Posterior vena cava (tissue), 2 donors: ENCODE data around the gene ID3. TPM values are rescaled to one million over a fixed set of nuclear protein-coding genes. Genes with fewer than 3 reads are reported as not detected.

Source experiments
- DNase-seq: peaks from one replicate; pipeline ENCODE4 v3.0.0-alpha.2; 2020; ENCODE audit warnings: low spot score
- intact Hi-C, 2 donors: fragments of 100-400 bp; cut with DNase I; formaldehyde crosslinking; loops; one replicate each; pipeline versions ENCODE4 v1.14.1 to v1.14.2; 2022 to 2023
- total RNA-seq, 2 donors: library from RNA; stranded (reverse); fragmentation: NEBNext Ultra II Directional; extraction: Animal tissue kit (Norgen Biotek cat#: 25700); gene quantifications; one replicate each; pipeline ENCODE4 v1.2.1, GENCODE V29; 2021
- donor health status: DM: yes; HTN: yes; CAD: no.
- donor health status: DM: yes; HTN: yes; CAD: no.

Gene ID3
- total RNA-seq, 2 donors from 2014 or later, result 190 to 243 TPM

GRCh38 chr1:23570001-23570691, 10.8 kb upstream of the ID3 start:
- intact Hi-C loops, result no loop called here
- no peak for DNase-seq

- DNase-seq, result no peak
- intact Hi-C loops, result no loop called here
These were observed 9.5 kb upstream of the ID3 start for GRCh38 chr1:23568608-23569383.

GRCh38 chr1:23567996-23568607, 8.8 kb upstream of the ID3 start:
- no peak for DNase-seq

DNA sequence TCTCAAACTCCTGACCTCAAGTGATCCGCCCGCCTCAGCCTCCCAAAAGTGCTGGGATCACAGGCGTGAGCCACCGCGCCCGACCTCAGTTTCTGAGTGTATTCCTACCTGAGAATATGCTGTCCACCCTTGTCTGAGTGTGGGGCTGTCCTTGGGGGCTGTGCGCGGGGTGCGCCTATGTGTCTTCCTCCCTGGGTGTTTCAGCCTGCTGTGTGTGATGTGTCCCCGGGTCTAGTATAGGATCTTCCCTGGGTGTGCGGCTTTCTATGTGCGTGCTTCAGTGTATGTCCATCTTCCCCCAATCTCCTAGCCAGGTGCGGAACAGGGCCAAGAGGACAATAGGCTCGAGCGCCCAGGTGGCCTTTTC, 8.3 kb upstream of the ID3 start:
- no peak for DNase-seq
- intact Hi-C loops, result no loop called here

More at GRCh38 chr1:23567996-23568607, 8.8 kb upstream of the ID3 start:
- intact Hi-C loops, result no loop called here

DNA sequence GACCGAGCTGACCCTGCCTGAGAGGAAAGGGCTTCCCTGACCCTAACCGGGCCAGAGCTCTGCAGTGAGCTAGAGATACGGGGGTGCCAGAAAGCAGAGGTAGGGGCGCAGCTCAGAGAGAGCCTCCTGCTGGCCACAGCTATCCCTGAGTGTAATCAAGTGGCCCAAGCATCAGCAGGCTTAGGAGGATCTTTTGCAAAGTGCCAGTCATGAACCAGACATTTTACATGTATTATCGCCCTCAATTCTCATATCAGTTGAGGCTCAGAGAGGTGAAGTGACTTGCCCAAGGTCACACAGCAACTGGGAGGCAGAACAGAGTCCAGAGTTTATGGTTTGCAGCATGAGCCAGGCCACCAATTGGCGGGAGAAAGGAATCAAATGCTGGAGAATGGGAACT, 7.0 kb upstream of the ID3 start:
- intact Hi-C loops, result no loop called here
- no peak for DNase-seq

DNA sequence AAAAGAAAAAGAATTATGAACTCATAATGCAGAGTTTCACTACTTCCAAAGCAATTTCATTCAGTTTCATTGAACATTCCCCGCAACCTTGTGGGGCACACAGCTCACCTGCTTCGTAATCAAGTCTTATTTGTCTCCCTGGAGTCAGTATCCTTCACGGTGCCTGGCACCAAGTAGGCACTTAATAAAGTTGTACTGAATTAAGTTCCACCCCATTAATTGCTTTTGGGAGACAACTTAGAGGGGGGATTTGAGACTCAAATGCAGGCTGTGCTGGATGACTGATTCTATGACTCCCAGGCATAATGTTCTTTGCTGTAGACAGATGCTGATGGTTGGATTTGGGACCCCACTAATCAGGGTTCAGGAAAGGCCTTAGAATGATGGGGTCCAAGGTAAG, 6.5 kb upstream of the ID3 start:
- DNase-seq, result no peak
- intact Hi-C loops, result no loop called here

- DNase-seq, result no peak
- intact Hi-C loops, result no loop called here
These were observed 5.3 kb upstream of the ID3 start for GRCh38 chr1:23564529-23565122.

- intact Hi-C loops, result no loop called here
- DNase-seq, result no peak
These were observed 4.6 kb upstream of the ID3 start for GRCh38 chr1:23563755-23564374.

GRCh38 chr1:23563003-23563402, 3.7 kb upstream of the ID3 start:
- intact Hi-C loops, result no loop called here
- no peak for DNase-seq

GRCh38 chr1:23562137-23562876, 3.0 kb upstream of the ID3 start:
- intact Hi-C loops, result no loop called here
- peak; percentile 99 for DNase-seq

- DNase-seq, result no peak
- intact Hi-C loops, result no loop called here
These were observed 2.5 kb upstream of the ID3 start for GRCh38 chr1:23561813-23562100.

DNA sequence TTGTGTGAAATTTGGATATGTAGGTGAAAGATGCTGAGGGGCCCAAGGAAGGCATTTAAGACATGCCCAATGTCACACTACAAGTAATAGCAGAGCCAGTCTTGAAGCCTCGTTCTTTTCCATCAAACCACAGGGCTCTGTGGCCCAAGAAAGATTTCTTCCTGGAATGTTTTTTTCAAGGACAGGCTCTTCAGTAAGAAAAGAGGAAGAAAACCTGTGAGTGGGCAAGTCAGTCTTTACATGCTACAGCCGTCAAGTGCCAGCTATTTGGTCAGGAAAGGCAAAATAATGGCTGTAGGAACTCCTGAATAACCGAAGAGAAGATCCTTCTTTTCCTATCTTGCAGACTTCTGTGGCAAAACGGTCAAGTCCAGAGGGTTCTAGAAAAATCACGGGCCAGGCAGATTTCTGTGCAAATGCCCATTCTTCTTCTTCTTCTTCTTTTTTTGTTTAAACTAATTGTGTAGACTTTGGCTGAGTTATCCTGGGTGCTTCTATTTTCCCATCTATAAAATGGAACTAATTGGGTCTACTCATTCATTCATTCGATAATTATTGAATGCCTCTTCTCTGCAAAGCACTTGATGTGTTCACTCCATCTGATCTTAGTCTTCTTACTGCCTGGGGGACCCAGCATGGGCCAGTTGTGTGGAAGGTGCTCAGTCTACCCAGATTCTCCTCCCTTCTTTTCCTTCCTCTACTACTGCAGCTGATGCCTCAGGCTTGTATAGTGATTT, 1.9 kb upstream of the ID3 start:
- no peak for DNase-seq
- intact Hi-C loops, result no loop called here

- no peak for DNase-seq
- intact Hi-C loops, result no loop called here
These were observed 862 bp upstream of the ID3 start for GRCh38 chr1:23559985-23560741.

DNA sequence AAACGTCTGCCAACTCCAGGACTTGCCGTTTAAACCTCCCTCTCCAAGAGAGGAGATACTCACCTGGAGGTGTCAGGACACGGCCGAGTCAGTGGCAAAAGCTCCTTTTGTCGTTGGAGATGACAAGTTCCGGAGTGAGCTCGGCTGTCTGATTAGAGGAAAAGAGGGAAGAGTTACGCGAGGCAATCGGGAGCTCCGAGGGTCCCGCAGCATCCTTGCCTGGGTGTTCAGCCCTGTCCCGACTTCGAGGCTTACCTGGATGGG, 497 bp downstream of the ID3 start:
- no peak for DNase-seq
- intact Hi-C loops, result no loop called here

- DNase-seq, result peak; percentile 88
- intact Hi-C loops, result no loop called here
These were observed 995 bp downstream of the ID3 start for GRCh38 chr1:23558140-23558871.

- intact Hi-C loops, result no loop called here
- DNase-seq, result no peak
These were observed 1.7 kb downstream of the ID3 start for GRCh38 chr1:23557471-23558124.
